ENCODE results near the gene EGFR. TPM values are rescaled to one million over a fixed set of nuclear protein-coding genes. Genes with fewer than 3 reads are reported as not detected.

EGFR gene
- total and polyA plus RNA-seq, 11 donors, result 2.3 to 29.6 (median 7.0) TPM

GRCh38 chr7:55210716-55211115, 191.9 kb downstream of the EGFR start:
- H3K27me3 ChIP-seq, result no peaks in the 10 kb centered on the region
- H3K27ac ChIP-seq, result no peak overlapping the region
- H3K4me3 ChIP-seq, result no peak overlapping the region
- intact Hi-C loops (cut with DNase I), result no loop called here
- TF ChIP-seq CTCF (IDR thresholded peaks at IDR 0.05), result no peak
- TF ChIP-seq POLR2A (IDR thresholded peaks at IDR 0.05), result no peak
- H3K4me1 ChIP-seq, result no peaks in the 10 kb centered on the region
- no peak for DNase-seq
- peaks cover 0 to 35% (median 24%) of the 10 kb centered on the region in 9 donors for H3K36me3 ChIP-seq
- WGBS, 4 donors, result 78 to 82% (median 81%) methylated on average over 1 of the region's 1 CpG
- ATAC-seq, result no peak
- H3K9me3 ChIP-seq, result no peaks in the 10 kb centered on the region

GRCh38 chr7:55211726-55212125, 192.9 kb downstream of the EGFR start:
- Histone ChIP-seq H3K27ac (no peak overlapping the region), H3K36me3 (peaks cover 0 to 25% (median 14%) of the 10 kb centered on the region in 9 donors), H3K27me3 (no peaks in the 10 kb centered on the region), H3K4me1 (no peaks in the 10 kb centered on the region), H3K4me3 (no peak overlapping the region), H3K9me3 (no peaks in the 10 kb centered on the region)
- intact Hi-C loops (cut with DNase I), result no loop called here
- ATAC-seq (no peak), DNase-seq (no peak)
- TF ChIP-seq POLR2A (IDR thresholded peaks at IDR 0.05) (no peak), CTCF (IDR thresholded peaks at IDR 0.05) (no peak)
- WGBS, 4 donors, result 25 to 58% (median 53%) methylated on average over 4 of the region's 4 CpGs

GRCh38 chr7:55212176-55212575, 193.4 kb downstream of the EGFR start:
- no peaks in the 10 kb centered on the region for H3K4me1 ChIP-seq
- ATAC-seq (no peak), DNase-seq (no peak)
- peaks cover 0 to 21% (median 12%) of the 10 kb centered on the region in 9 donors for H3K36me3 ChIP-seq
- intact Hi-C loops (cut with DNase I), result no loop called here
- 69 to 78% (median 72%) methylated on average over 8 of the region's 8 CpGs for WGBS, 4 donors
- no peak for TF ChIP-seq CTCF (IDR thresholded peaks at IDR 0.05)
- H3K27me3 ChIP-seq, result no peaks in the 10 kb centered on the region
- no peak overlapping the region for H3K27ac ChIP-seq
- no peak overlapping the region for H3K4me3 ChIP-seq
- H3K9me3 ChIP-seq, result no peaks in the 10 kb centered on the region

- H3K27ac ChIP-seq, result no peak overlapping the region
- H3K36me3 ChIP-seq, result peaks cover 0 to 14% (median 8%) of the 10 kb centered on the region in 9 donors
- ATAC-seq (peak in 1 of 4 donors; percentile 20), DNase-seq (no peak)
- H3K27me3 ChIP-seq, result no peaks in the 10 kb centered on the region
- H3K4me1 ChIP-seq, result no peaks in the 10 kb centered on the region
- no peaks in the 10 kb centered on the region for H3K9me3 ChIP-seq
- 64 to 68% (median 65%) methylated on average over 10 of the region's 10 CpGs for WGBS, 4 donors
- no peak overlapping the region for H3K4me3 ChIP-seq
- intact Hi-C loops (cut with DNase I), result no loop called here
- TF ChIP-seq CTCF (IDR thresholded peaks at IDR 0.05) (no peak), POLR2A (IDR thresholded peaks at IDR 0.05) (no peak)
These were observed 194.0 kb downstream of the EGFR start for GRCh38 chr7:55212838-55213237.

Measured in heart left ventricle (tissue), 16 donors.